ENCODE data around the gene LZTS3.

Gene LZTS3

DNA sequence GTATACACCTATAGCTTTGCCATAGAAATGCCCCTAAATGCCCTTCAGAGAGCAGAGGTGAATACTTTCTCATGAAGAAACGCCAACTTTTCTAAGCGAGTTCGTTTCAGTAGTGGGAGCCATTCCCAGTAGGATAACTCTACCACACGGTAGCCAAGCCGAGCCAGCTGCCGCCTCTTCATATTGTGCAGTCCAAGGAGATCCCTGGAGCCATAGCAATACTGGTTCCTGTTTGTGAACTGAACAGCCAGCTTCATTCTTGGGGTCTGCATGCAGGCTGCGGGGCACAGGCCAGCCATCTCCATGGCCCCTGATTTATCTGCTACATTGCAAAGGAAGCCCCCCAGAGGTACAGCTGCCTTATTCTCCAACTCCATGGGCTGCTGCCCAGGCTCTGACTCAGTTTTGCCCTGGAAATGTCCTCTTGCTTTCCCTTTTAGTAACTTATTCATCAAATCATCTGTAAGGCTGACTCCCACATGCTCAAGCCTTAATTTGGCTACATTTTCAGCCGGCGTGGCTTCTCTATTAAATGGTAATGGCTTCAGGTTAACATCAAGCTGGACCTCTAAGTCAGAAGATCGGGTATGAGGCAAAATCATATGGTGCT, 26.5 kb downstream of the LZTS3 start:
- no peak overlapping the region for H3K4me3 ChIP-seq (ENCODE audit: low read depth, low read length)
- TF ChIP-seq, protein P1, sequence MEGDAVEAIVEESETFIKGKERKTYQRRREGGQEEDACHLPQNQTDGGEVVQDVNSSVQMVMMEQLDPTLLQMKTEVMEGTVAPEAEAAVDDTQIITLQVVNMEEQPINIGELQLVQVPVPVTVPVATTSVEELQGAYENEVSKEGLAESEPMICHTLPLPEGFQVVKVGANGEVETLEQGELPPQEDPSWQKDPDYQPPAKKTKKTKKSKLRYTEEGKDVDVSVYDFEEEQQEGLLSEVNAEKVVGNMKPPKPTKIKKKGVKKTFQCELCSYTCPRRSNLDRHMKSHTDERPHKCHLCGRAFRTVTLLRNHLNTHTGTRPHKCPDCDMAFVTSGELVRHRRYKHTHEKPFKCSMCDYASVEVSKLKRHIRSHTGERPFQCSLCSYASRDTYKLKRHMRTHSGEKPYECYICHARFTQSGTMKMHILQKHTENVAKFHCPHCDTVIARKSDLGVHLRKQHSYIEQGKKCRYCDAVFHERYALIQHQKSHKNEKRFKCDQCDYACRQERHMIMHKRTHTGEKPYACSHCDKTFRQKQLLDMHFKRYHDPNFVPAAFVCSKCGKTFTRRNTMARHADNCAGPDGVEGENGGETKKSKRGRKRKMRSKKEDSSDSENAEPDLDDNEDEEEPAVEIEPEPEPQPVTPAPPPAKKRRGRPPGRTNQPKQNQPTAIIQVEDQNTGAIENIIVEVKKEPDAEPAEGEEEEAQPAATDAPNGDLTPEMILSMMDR (conservative IDR thresholded peaks at IDR 0.05; ENCODE audit: low read depth, low read length), result no peak
- DNase-seq (ENCODE audit: low read depth), result no peak

DNA sequence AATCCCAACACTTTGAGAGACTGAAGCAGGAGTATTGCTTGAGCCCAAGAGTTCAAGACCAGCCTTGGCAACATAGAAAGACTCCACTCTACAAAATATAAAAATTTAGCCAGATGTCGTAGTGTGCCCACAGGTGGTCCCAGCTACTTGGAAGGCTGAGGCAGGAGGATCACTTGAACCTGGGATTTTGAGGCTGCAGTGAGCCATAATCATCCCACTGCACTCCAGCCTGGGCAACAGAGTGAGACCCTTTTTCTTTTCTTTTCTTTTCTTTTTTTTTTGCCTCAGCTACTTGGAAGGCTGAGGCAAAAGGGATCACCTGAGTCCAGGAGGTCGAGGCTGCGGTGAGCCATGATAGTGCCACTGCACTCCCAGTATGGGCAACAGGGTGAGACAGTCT, 31.6 kb downstream of the LZTS3 start:
- TF ChIP-seq, protein P1 (conservative IDR thresholded peaks at IDR 0.05; ENCODE audit: low read depth, low read length), result no peak
- no peak overlapping the region for H3K4me3 ChIP-seq (ENCODE audit: low read depth, low read length)
- no peak for DNase-seq (ENCODE audit: low read depth)

DNA sequence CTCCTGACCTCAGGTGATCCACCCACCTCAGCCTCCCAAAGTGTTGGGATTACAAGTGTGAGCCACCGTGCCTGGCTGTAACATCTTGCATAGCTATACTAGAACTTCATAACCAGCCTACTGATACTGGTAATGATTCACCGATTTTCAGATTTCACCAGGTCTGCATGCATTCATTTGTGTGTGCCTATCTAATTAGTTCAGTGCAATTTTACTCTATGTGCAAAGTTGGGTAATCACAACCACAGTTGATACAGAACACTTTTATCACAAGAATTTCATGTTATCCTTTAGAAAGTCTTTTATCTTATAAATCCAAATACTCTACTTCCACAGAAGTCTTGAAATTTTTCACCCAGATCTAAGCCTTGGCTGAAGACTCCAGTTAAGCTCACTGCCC, 35.9 kb downstream of the LZTS3 start:
- DNase-seq (ENCODE audit: low read depth), result peak; percentile 10
- no peak overlapping the region for H3K4me3 ChIP-seq (ENCODE audit: low read depth, low read length)
- TF ChIP-seq, protein P1 (conservative IDR thresholded peaks at IDR 0.05; ENCODE audit: low read depth, low read length), result no peak

- no peak overlapping the region for H3K4me3 ChIP-seq (ENCODE audit: low read depth, low read length)
- TF ChIP-seq, protein P1 (conservative IDR thresholded peaks at IDR 0.05; ENCODE audit: low read depth, low read length), result no peak
- DNase-seq (ENCODE audit: low read depth), result peak; percentile 24
Observed at GRCh38 chr20:3135507-3136070, 37.8 kb downstream of the LZTS3 start.

GRCh38 chr20:3134151-3134550, 39.2 kb downstream of the LZTS3 start:
- TF ChIP-seq, protein P1 (conservative IDR thresholded peaks at IDR 0.05; ENCODE audit: low read depth, low read length), result no peak
- DNase-seq (ENCODE audit: low read depth), result peak; percentile 11

GRCh38 chr20:3133155-3133554, 40.2 kb downstream of the LZTS3 start:
- peak; percentile 48 for DNase-seq (ENCODE audit: low read depth)
- no peak overlapping the region for H3K4me3 ChIP-seq (ENCODE audit: low read depth, low read length)
- TF ChIP-seq, protein P1 (conservative IDR thresholded peaks at IDR 0.05; ENCODE audit: low read depth, low read length), result no peak

More at GRCh38 chr20:3134151-3134550, 39.2 kb downstream of the LZTS3 start:
- H3K4me3 ChIP-seq (ENCODE audit: low read depth, low read length), result no peak overlapping the region

DNA sequence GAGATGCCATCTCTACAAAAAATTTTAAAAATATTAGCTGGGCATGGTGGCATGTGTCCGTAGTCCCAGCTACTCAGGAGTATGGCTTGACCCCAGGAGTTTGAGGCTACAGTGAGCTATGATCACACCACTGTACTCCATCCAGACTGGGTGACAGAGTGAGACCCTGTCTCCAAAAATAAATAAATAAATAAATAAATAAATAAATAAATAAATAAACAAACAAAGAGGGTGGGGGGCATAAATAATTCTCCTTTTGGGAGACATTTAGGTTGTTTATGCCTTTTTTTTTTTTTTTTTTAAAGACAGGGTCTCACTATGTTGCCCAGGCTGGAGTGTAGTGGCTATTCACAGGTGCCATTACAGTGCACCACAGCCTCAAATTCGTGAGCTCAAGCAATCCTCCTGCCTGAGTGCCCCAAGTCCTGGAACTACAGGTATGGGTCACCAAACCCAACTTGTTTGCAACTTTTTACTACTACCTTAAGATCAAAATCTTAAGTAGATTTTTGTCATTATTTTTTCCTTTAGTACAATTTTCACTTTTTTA, 43.2 kb downstream of the LZTS3 start:
- no peak overlapping the region for H3K4me3 ChIP-seq (ENCODE audit: low read depth, low read length)
- DNase-seq (ENCODE audit: low read depth), result no peak
- TF ChIP-seq, protein P1 (conservative IDR thresholded peaks at IDR 0.05; ENCODE audit: low read depth, low read length), result no peak

Measured in choroid plexus epithelial cell (primary cell).